Measurements from ENCODE around the gene IDH3B. TPM values are rescaled to one million over a fixed set of nuclear protein-coding genes. Genes with fewer than 3 reads are reported as not detected.

IDH3B gene
- polyA plus RNA-seq, 1 experiment = 113 TPM

DNA sequence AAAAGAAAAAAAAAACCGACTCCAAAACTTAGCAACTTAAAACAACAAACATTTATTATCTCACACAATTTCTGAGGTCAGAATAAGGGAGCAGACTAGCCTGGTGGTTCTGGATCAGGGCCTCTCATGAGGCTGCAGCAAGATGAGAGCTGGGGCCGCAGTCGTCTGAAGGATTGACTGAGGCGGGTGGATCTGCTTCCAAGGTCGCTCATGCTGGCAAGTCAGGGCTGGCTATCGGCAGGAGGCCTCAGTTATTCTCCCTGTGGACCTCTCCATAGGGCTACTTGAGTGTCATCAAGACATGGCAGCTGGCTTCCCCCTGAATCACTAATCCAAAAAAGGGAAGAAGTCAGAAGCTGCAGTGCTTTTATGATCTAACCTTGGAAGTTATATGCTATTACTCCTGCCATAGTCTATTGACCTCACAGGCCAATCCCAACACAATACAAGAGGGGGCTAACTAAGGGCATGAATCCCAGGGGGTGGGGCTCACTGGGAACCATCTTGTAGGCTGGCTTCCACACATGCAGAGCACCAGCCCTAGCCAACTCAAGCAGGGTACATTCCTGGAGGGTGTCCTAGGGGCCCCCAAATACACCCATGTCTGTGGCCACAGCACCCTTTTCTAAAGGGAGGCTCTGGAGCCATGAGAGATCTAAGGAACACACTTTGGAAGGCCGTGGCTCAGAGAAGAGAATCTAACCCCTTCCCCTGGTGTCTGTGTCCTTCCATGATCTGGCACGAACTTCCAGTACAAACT is 39.9 kb upstream of the IDH3B start:
- H3K27me3 ChIP-seq (ENCODE audit: control insufficient read depth, insufficient read depth, low read length) = peaks cover 44% of the 10 kb centered on the region
- ChIA-PET CTCF (interaction anchor here (1.1 kb wide), 1 partner anchor 10 kb away, joined by 3 read pairs; no protein-coding TSS in a partner anchor), POLR2A (no interaction called here)
- H3K27ac ChIP-seq (ENCODE audit: low read depth, low read length) = no peak overlapping the region
- DNase-seq (ENCODE audit: low read depth, low spot score) = no peak
- H3K9me3 ChIP-seq (ENCODE audit: control insufficient read depth, insufficient read depth, low read length) = no peaks in the 10 kb centered on the region
- no peak for TF ChIP-seq CTCF (IDR thresholded peaks at IDR 0.05; ENCODE audit: low read depth, low read length)
- no peak overlapping the region for H3K4me3 ChIP-seq (ENCODE audit: low read depth, low read length)

DNA sequence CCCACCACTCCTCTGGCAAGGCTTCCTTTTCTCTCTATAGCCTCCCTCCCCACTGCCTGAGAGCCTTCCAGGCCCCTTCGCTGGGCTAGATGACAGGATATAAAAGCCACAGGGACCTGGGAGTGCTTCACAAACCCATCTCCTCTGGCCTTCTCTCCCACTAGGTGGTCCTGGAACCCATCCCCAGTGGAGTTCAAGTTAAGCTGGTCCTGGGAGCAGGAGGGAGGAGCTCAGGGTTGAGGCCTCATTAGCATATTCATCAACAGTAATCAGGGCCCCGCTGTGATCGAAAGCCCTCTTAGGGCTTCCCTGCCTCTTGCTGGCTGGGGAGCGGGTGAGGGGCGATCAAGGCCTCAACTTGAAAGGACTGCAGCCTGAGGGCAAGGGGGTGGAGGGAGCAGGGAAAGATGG is 37.7 kb upstream of the IDH3B start:
- no peak for DNase-seq (ENCODE audit: low read depth, low spot score)
- TF ChIP-seq CTCF (IDR thresholded peaks at IDR 0.05; ENCODE audit: low read depth, low read length) = no peak
- ChIA-PET CTCF (no interaction called here), POLR2A (no interaction called here)
- H3K27ac ChIP-seq (ENCODE audit: low read depth, low read length) = no peak overlapping the region
- H3K4me3 ChIP-seq (ENCODE audit: low read depth, low read length) = no peak overlapping the region
- H3K27me3 ChIP-seq (ENCODE audit: control insufficient read depth, insufficient read depth, low read length) = peaks cover 49% of the 10 kb centered on the region
- H3K9me3 ChIP-seq (ENCODE audit: control insufficient read depth, insufficient read depth, low read length) = no peaks in the 10 kb centered on the region

- H3K27me3 ChIP-seq (ENCODE audit: control insufficient read depth, insufficient read depth, low read length) = peaks cover 53% of the 10 kb centered on the region
- H3K4me3 ChIP-seq (ENCODE audit: low read depth, low read length) = no peak overlapping the region
- ChIA-PET POLR2A (no interaction called here), CTCF (interaction anchor here (0.6 kb wide), 1 partner anchor 1266 kb away, joined by 4 read pairs; no protein-coding TSS in a partner anchor)
- no peak for TF ChIP-seq CTCF (IDR thresholded peaks at IDR 0.05; ENCODE audit: low read depth, low read length)
- DNase-seq (ENCODE audit: low read depth, low spot score) = no peak
- no peaks in the 10 kb centered on the region for H3K9me3 ChIP-seq (ENCODE audit: control insufficient read depth, insufficient read depth, low read length)
- H3K27ac ChIP-seq (ENCODE audit: low read depth, low read length) = no peak overlapping the region
These were observed 37.1 kb upstream of the IDH3B start for GRCh38 chr20:2700913-2701620.

- no peak for TF ChIP-seq CTCF (IDR thresholded peaks at IDR 0.05; ENCODE audit: low read depth, low read length)
- H3K27me3 ChIP-seq (ENCODE audit: control insufficient read depth, insufficient read depth, low read length) = peaks cover 62% of the 10 kb centered on the region
- CTCF ChIA-PET = interaction anchor here (0.6 to 1.1 kb wide), 2 partner anchors 19 to 122 kb away, joined by 3 to 5 read pairs; no protein-coding TSS in a partner anchor
- no peak for DNase-seq (ENCODE audit: low read depth, low spot score)
- POLR2A ChIA-PET = no interaction called here
- H3K4me3 ChIP-seq (ENCODE audit: low read depth, low read length) = no peak overlapping the region
- H3K27ac ChIP-seq (ENCODE audit: low read depth, low read length) = no peak overlapping the region
- H3K9me3 ChIP-seq (ENCODE audit: control insufficient read depth, insufficient read depth, low read length) = no peaks in the 10 kb centered on the region
These were observed 35.9 kb upstream of the IDH3B start for GRCh38 chr20:2699775-2700413.
